Measurements from ENCODE around the gene RIMBP2. TPM values are rescaled to one million over a fixed set of nuclear protein-coding genes. Genes with fewer than 3 reads are reported as not detected.

RIMBP2 gene
- total RNA-seq, 1 experiment from 2014 or later = 0.95 TPM

GRCh38 chr12:130582286-130582685, 133.8 kb downstream of the RIMBP2 start:
- intact Hi-C loops (cut with micrococcal nuclease; ENCODE audit: unreplicated experiment) = no loop called here
- POLR2A ChIA-PET (ENCODE audit: low non-redundant PET) = no interaction called here
- no peaks in the 10 kb centered on the region for H3K36me3 ChIP-seq (ENCODE audit: insufficient read depth, low read length, poor library complexity, severe bottlenecking)
- no peak overlapping the region for H3K4me3 ChIP-seq (ENCODE audit: low read depth, low read length, poor library complexity, severe bottlenecking)
- H3K9me3 ChIP-seq (ENCODE audit: low read depth, low read length, poor library complexity, severe bottlenecking) = no peaks in the 10 kb centered on the region
- peaks cover 22% of the 10 kb centered on the region for H3K27me3 ChIP-seq (replicated peaks; ENCODE audit: insufficient read depth, low read depth, low read length, poor library complexity)
- no peak overlapping the region for H3K27ac ChIP-seq (ENCODE audit: low read depth, low read length, poor library complexity, severe bottlenecking)
- CTCF ChIA-PET = no interaction called here
- no peak for DNase-seq (ENCODE audit: low spot score)
- TF ChIP-seq CTCF (conservative IDR thresholded peaks at IDR 0.05; ENCODE audit: low read depth, low read length) = no peak
- no peak for TF ChIP-seq EZH2 (IDR thresholded peaks at IDR 0.05; ENCODE audit: borderline replicate concordance, low read depth, low read length, poor library complexity, severe bottlenecking)
- no peaks in the 10 kb centered on the region for H3K4me1 ChIP-seq (ENCODE audit: insufficient read depth, low read length, poor library complexity, severe bottlenecking)
- BruUV-seq (replicated peaks) = no TSS peak

- H3K9me3 ChIP-seq (ENCODE audit: low read depth, low read length, poor library complexity, severe bottlenecking) = no peaks in the 10 kb centered on the region
- BruUV-seq (replicated peaks) = no TSS peak
- ChIA-PET CTCF (no interaction called here), POLR2A (ENCODE audit: low non-redundant PET) (no interaction called here)
- H3K36me3 ChIP-seq (ENCODE audit: insufficient read depth, low read length, poor library complexity, severe bottlenecking) = no peaks in the 10 kb centered on the region
- H3K27ac ChIP-seq (ENCODE audit: low read depth, low read length, poor library complexity, severe bottlenecking) = no peak overlapping the region
- intact Hi-C loops (cut with micrococcal nuclease; ENCODE audit: unreplicated experiment) = no loop called here
- H3K27me3 ChIP-seq (replicated peaks; ENCODE audit: insufficient read depth, low read depth, low read length, poor library complexity) = peaks cover 24% of the 10 kb centered on the region
- no peak for DNase-seq (ENCODE audit: low spot score)
- no peaks in the 10 kb centered on the region for H3K4me1 ChIP-seq (ENCODE audit: insufficient read depth, low read length, poor library complexity, severe bottlenecking)
- H3K4me3 ChIP-seq (ENCODE audit: low read depth, low read length, poor library complexity, severe bottlenecking) = no peak overlapping the region
- TF ChIP-seq CTCF (conservative IDR thresholded peaks at IDR 0.05; ENCODE audit: low read depth, low read length) (no peak), EZH2 (IDR thresholded peaks at IDR 0.05; ENCODE audit: borderline replicate concordance, low read depth, low read length, poor library complexity, severe bottlenecking) (no peak)
Observed at GRCh38 chr12:130581782-130582181, 134.3 kb downstream of the RIMBP2 start.

GRCh38 chr12:130579231-130579630, 136.9 kb downstream of the RIMBP2 start:
- Histone ChIP-seq H3K27me3 (replicated peaks; ENCODE audit: insufficient read depth, low read depth, low read length, poor library complexity) (peaks cover 24% of the 10 kb centered on the region), H3K4me3 (ENCODE audit: low read depth, low read length, poor library complexity, severe bottlenecking) (no peak overlapping the region), H3K9me3 (ENCODE audit: low read depth, low read length, poor library complexity, severe bottlenecking) (no peaks in the 10 kb centered on the region), H3K27ac (ENCODE audit: low read depth, low read length, poor library complexity, severe bottlenecking) (no peak overlapping the region), H3K4me1 (ENCODE audit: insufficient read depth, low read length, poor library complexity, severe bottlenecking) (no peaks in the 10 kb centered on the region), H3K36me3 (ENCODE audit: insufficient read depth, low read length, poor library complexity, severe bottlenecking) (no peaks in the 10 kb centered on the region)
- intact Hi-C loops (cut with micrococcal nuclease; ENCODE audit: unreplicated experiment) = no loop called here
- TF ChIP-seq CTCF (conservative IDR thresholded peaks at IDR 0.05; ENCODE audit: low read depth, low read length) = no peak
- no peak for TF ChIP-seq EZH2 (IDR thresholded peaks at IDR 0.05; ENCODE audit: borderline replicate concordance, low read depth, low read length, poor library complexity, severe bottlenecking)
- no peak for DNase-seq (ENCODE audit: low spot score)
- no TSS peak for BruUV-seq (replicated peaks)
- ChIA-PET POLR2A (ENCODE audit: low non-redundant PET) (no interaction called here), CTCF (no interaction called here)
